ENCODE results near the gene SLC17A5.
"Not testable (repeated sequence)": the region's sequence is repeated elsewhere in the genome, so short reads cannot be mapped to it uniquely, and the experiment has no call there.

The SLC17A5 gene

DNA sequence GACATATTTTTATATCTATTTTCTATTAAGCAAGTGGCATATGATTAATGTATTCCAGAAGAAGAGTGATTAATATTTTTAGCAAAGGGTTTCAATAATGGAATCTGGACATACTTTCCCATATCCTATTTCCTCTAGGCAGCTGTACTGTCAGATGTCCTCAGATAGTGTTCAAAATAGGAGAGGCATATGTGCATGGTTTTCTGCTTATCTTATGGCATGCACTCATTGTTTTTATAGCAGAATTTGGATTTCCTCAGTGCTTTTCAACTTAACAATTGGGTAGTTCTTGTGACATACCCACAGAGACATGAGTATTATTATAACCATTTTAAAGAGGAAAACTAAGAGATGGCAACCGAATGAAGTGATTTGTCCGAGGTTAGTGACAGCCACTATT, 12.6 kb upstream of the SLC17A5 start:
- no peak for DNase-seq (ENCODE audit: low spot score)

GRCh38 chr6:73665686-73666319, 12.0 kb upstream of the SLC17A5 start:
- no peak for DNase-seq (ENCODE audit: low spot score)

DNA sequence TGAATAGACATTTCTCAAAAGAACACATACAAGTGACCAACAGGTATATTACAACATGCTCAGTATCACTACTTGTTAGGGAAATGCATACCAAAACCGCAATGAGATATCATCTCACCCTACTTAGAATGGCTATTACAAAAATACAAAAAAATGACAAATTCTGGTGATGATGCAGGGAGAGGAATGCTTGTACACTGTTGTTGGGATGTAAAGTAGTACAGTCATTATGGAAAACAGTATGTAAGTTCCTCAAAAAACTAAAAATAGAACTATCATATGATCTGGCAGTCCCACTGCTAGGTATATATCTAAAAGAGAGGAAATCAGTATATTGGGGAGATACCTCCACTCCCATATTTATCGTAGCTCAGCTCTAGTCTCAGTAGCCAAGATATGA, 10.9 kb upstream of the SLC17A5 start:
- no peak for DNase-seq (ENCODE audit: low spot score)

DNA sequence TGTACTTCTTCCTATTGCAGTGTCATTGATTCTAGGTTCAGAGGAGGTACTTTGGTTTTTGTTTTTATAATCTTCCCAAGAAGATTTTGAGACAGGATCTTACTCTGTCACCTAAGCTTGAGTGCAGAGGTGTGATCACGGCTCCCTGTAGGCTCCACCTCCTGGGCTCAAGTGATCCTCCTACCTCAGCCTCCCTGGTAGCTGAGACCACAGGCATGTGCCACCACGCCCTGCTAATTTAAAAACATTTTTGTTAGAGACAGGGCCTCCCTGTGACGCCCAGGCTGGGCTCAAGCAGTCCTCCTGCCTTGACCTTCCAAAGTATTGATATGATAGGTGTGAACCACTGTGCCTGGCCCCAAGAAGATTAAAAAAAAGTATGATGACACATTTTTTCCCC, 3.4 kb upstream of the SLC17A5 start:
- no peak for DNase-seq (ENCODE audit: low spot score)

- no peak for DNase-seq (ENCODE audit: low spot score)
These were observed 2.8 kb upstream of the SLC17A5 start for GRCh38 chr6:73656531-73657145.

- DNase-seq (ENCODE audit: low spot score): no peak
These were observed 1.6 kb upstream of the SLC17A5 start for GRCh38 chr6:73655341-73655917.

GRCh38 chr6:73652637-73653570, 888 bp downstream of the SLC17A5 start:
- peak; percentile 82 for DNase-seq (ENCODE audit: low spot score)

DNA sequence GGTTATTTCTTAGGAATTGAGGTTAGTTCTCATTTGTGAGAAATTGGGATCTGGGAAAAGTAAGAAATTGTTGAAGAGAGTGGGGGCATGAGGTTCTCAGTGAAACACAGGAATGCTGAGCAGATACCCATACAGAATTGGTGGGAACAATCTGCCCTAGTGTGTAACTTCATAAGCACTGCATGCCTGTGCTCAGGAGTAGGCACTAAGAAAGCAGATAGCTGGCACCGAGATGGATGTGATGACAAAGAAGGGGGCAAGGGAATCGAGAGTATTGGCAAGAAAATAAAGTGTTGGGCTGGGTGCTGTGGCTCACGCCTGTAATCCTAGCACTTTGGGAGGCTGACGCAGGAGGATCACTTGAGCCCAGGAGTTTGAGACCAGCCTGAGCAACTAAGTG, 4.0 kb downstream of the SLC17A5 start:
- DNase-seq (ENCODE audit: low spot score): no peak

DNA sequence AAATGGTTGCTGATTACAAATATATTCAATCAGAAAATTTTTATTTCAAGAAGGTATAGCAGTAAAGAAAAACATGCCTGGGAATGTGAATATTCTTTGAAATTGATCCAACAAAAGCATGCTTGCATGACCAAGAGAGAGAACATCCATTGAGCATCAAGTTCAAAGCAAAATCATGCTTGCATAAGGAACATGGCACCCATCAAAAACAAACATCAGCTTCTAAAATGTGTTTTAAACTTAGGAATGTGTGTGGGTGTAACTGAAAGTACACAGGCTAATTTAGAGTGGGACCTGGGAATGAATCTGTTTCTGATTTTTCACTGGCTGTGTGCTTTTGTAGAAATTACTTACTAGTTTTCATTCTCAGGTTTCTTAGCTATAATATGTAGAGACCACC, 5.6 kb downstream of the SLC17A5 start:
- DNase-seq (ENCODE audit: low spot score): no peak

GRCh38 chr6:73644941-73645591, 8.7 kb downstream of the SLC17A5 start:
- DNase-seq (ENCODE audit: low spot score): no peak

GRCh38 chr6:73644030-73644429, 9.8 kb downstream of the SLC17A5 start:
- DNase-seq (ENCODE audit: low spot score): no peak

DNA sequence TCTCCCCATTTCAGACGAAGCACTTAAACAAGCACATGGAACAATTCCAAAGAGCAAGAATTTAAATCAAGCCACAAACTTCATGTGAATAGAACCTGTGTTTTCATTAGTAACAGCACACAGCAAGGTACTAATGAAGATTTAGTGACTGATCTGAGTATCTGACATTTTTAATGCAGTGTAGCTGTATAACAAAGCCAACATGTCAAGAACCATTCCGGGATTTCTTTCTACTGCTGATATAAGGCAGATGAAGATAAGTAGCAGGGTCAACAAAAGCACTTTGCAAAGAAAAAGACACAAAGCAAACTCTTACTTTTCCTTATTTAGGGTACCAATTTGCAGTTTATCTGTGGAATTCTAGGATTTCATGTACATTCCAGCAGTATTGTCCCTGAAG, 11.3 kb downstream of the SLC17A5 start:
- DNase-seq (ENCODE audit: low spot score): no peak

- DNase-seq (ENCODE audit: low spot score): no peak
These were observed 13.5 kb downstream of the SLC17A5 start for GRCh38 chr6:73640179-73640750.

GRCh38 chr6:73639040-73639439, 14.8 kb downstream of the SLC17A5 start:
- no peak for DNase-seq (ENCODE audit: low spot score)

GRCh38 chr6:73637404-73637803, 16.4 kb downstream of the SLC17A5 start:
- no peak for DNase-seq (ENCODE audit: low spot score)

GRCh38 chr6:73636048-73636447, 17.7 kb downstream of the SLC17A5 start:
- DNase-seq (ENCODE audit: low spot score): no peak

- no peak for DNase-seq (ENCODE audit: low spot score)
These were observed 21.4 kb downstream of the SLC17A5 start for GRCh38 chr6:73632346-73632745.

- DNase-seq (ENCODE audit: low spot score): no peak
These were observed 21.9 kb downstream of the SLC17A5 start for GRCh38 chr6:73631849-73632248.

DNA sequence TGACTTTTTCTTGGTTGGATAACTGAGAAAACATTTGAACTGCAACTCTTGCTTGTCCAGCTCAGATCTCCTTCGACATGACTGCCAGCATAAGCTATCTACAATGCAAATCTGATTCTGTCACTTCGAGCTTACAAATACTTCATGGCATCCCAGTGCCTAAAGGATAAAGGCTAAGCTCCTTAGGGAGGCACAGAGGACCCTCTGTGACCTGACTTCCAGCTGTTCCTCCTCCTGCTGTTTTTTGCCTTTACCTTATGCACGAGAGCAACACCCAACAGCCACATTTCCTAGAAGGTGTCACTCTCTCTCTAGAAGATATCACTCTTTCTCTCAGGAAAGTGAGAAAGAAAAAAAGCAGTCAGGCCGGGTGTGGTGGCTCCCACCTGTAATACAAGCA, 23.4 kb downstream of the SLC17A5 start:
- DNase-seq (ENCODE audit: low spot score): no peak

DNA sequence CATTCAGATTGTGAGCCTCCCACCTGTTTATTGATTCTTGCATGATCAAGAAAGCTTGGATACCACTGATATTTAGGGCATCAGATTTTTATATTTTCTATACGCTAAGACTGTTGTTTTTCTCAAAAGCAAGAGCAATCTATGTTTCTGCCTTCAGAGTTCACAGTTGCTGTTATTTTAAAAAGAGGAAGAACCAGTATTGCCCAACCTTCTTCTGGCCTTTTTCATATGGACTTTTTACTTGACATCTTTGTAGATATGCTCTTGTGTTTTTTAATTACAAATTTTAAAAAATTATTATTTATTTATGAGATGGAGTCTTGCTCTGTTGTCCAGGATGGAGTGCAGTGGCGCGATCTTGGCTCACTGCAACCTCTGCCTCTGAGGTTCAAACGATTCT, 28.9 kb downstream of the SLC17A5 start:
- DNase-seq (ENCODE audit: low spot score): no peak

- DNase-seq (ENCODE audit: low spot score): not testable (repeated sequence)
These were observed 30.3 kb downstream of the SLC17A5 start for GRCh38 chr6:73623480-73623879.

GRCh38 chr6:73618082-73618481, 35.7 kb downstream of the SLC17A5 start:
- not testable (repeated sequence) for DNase-seq (ENCODE audit: low spot score)

All from germinal center (tissue), 1 donor.